ENCODE measurements around the gene NPHP3.

The NPHP3 gene

GRCh38 chr3:132655471-132655870, 66.7 kb downstream of the NPHP3 start:
- no peak for TF ChIP-seq CTCF (IDR thresholded peaks at IDR 0.05; ENCODE audit: low read depth, low read length)
- no peaks in the 10 kb centered on the region for H3K27me3 ChIP-seq
- H3K36me3 ChIP-seq: no peaks in the 10 kb centered on the region; the same call in 1 of the 2 replicates
- H3K4me1 ChIP-seq: peaks cover 3% of the 10 kb centered on the region
- H3K4me3 ChIP-seq (ENCODE audit: low read depth, low read length): no peak overlapping the region
- no peaks in the 10 kb centered on the region for H3K9me3 ChIP-seq
- no peak for DNase-seq

DNA sequence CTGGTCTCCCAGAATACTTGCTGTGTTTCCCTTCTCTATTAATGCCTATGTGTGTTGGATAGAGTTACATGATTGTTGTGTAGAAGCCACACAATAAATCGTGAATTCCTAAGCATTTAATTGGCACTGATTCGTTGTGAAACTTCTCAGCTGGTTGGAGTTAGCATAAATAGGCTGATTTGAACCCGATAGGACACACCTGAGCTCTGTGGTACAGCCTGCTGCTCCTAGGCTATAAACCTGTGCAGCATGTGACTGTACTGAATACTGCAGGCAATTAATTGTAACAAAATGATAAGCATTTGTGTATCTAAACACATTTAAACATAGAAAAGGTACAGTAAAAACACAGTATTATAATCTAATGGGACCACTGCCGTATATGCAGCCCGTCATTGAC, 67.5 kb downstream of the NPHP3 start:
- peaks cover 3% of the 10 kb centered on the region for H3K4me1 ChIP-seq
- TF ChIP-seq CTCF (IDR thresholded peaks at IDR 0.05; ENCODE audit: low read depth, low read length): no peak
- no peak overlapping the region for H3K4me3 ChIP-seq (ENCODE audit: low read depth, low read length)
- no peaks in the 10 kb centered on the region for H3K9me3 ChIP-seq
- no peaks in the 10 kb centered on the region; the same call in 1 of the 2 replicates for H3K36me3 ChIP-seq
- DNase-seq: no peak
- H3K27me3 ChIP-seq: no peaks in the 10 kb centered on the region

DNA sequence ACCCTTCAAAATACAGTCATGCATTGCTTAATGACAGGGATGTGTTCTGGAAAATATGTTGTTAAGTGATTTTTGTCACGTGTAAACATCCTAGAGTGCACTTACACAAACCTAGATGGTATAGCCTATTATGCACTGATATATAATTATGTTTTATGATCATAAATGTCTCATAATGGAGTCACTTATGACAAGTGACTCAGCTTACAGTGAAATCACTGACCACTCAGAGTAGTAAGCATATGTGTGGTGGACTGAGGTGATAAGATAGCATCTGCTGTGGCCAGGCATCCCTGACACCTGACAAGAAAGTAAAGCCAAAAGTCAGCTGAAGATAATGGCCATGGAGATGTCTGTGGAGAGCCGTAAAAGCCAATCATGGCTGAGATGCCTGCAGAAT, 68.0 kb downstream of the NPHP3 start:
- Histone ChIP-seq H3K4me1 (peaks cover 3% of the 10 kb centered on the region), H3K9me3 (no peaks in the 10 kb centered on the region), H3K4me3 (ENCODE audit: low read depth, low read length) (no peak overlapping the region), H3K36me3 (no peaks in the 10 kb centered on the region; the same call in 1 of the 2 replicates), H3K27me3 (no peaks in the 10 kb centered on the region)
- peak; percentile 23 for DNase-seq
- TF ChIP-seq CTCF (IDR thresholded peaks at IDR 0.05; ENCODE audit: low read depth, low read length): no peak

DNA sequence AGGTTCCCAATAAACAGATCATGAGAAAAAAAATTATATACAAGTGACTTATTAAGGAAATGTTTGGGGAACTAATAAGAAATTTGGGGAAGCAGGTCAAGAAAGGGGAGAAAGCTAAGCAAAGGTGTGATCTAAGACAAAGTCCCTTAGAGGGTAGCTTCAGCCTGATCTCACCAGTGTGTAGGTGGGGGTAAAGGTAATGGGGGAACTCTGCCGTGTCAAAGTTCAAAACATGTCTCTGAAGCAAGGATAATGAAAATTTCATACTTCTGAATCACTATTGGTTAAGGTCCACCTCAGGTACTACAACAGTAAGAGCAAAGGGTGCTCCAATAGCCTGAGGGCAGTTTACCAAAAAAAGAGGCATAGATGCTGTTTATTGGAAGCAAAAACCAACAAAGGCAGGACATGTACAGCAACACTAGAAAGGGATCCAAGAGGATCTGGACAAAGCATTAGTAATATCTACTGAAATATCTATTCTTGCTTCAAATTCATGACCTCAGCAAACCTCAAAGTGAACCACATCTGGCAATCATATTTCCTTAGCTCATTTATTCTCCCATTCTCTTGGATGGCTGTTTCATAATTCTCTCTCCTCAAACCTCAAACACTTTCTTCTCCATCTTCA, 69.5 kb downstream of the NPHP3 start:
- Histone ChIP-seq H3K4me1 (peaks cover 3% of the 10 kb centered on the region), H3K36me3 (no peaks in the 10 kb centered on the region; the same call in 1 of the 2 replicates), H3K9me3 (no peaks in the 10 kb centered on the region), H3K27me3 (no peaks in the 10 kb centered on the region), H3K4me3 (ENCODE audit: low read depth, low read length) (no peak overlapping the region)
- TF ChIP-seq CTCF (IDR thresholded peaks at IDR 0.05; ENCODE audit: low read depth, low read length): no peak
- no peak for DNase-seq

GRCh38 chr3:132650153-132650552, 72.1 kb downstream of the NPHP3 start:
- DNase-seq: no peak
- Histone ChIP-seq H3K4me3 (ENCODE audit: low read depth, low read length) (no peak overlapping the region), H3K36me3 (no peaks in the 10 kb centered on the region; the same call in 1 of the 2 replicates), H3K27me3 (no peaks in the 10 kb centered on the region), H3K9me3 (no peaks in the 10 kb centered on the region), H3K4me1 (peaks cover 6% of the 10 kb centered on the region)
- no peak for TF ChIP-seq CTCF (IDR thresholded peaks at IDR 0.05; ENCODE audit: low read depth, low read length)

DNA sequence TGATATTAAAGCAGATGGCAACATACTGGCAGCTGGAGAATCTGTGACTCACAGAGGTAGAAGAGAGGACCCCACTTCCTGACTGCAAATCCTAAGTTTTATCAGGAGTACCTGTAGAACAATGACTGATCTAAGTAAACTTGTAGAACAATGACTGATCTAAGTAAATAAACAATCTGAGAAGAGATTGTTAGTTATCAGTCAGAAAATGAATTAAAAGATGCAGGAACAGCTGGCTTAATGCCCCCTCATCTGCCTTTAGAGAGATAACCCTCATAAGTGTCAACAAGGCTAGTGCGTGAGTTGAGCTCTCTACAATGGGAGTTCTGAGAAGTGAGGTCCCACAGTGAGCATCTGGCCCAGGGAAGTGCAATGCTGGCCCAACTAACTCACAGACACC, 77.2 kb downstream of the NPHP3 start:
- H3K36me3 ChIP-seq: no peaks in the 10 kb centered on the region
- 0 out of 2 replicates have a peak, but pooled peaks cover 3% of the 10 kb centered on the region for H3K4me1 ChIP-seq
- no peak for TF ChIP-seq CTCF (IDR thresholded peaks at IDR 0.05; ENCODE audit: low read depth, low read length)
- no peak overlapping the region for H3K4me3 ChIP-seq (ENCODE audit: low read depth, low read length)
- DNase-seq: no peak
- H3K9me3 ChIP-seq: no peaks in the 10 kb centered on the region
- H3K27me3 ChIP-seq: no peaks in the 10 kb centered on the region

Measured in BE2C (cell line).